ENCODE data around the gene COL12A1.

DNA sequence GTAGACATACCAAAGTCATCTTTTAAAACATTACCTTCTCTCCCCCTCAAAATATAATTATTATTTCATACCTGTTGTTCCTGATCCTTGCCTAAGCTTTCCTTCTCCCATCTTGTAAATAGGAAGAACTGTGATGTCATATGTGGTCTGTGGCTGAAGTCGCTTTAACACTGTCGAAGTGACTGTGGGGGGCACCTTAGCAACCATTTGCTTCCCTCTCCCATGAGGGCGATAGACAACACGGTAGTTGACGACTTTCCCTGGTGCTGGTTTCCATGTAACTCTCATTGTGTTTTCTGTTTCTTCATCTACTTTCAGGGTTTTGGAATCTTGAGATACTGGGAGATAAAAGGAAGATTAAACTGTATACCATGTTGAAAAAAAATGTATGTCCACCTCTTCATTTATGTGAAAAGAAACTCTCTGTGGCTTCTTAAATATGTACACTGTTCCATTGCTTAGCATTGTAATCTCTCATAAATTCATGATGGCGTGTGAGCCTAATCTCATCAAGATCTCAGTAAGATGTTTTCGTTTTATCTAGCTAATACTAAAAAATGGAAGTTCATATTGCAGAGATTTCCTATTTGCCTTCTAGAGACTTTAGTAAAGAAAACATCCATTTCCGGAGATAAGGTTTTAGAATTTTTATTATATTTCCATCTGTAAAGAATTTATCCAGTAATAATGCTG, 49.5 kb downstream of the COL12A1 start:
- TF ChIP-seq, protein P1, sequence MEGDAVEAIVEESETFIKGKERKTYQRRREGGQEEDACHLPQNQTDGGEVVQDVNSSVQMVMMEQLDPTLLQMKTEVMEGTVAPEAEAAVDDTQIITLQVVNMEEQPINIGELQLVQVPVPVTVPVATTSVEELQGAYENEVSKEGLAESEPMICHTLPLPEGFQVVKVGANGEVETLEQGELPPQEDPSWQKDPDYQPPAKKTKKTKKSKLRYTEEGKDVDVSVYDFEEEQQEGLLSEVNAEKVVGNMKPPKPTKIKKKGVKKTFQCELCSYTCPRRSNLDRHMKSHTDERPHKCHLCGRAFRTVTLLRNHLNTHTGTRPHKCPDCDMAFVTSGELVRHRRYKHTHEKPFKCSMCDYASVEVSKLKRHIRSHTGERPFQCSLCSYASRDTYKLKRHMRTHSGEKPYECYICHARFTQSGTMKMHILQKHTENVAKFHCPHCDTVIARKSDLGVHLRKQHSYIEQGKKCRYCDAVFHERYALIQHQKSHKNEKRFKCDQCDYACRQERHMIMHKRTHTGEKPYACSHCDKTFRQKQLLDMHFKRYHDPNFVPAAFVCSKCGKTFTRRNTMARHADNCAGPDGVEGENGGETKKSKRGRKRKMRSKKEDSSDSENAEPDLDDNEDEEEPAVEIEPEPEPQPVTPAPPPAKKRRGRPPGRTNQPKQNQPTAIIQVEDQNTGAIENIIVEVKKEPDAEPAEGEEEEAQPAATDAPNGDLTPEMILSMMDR (IDR thresholded peaks at IDR 0.05; ENCODE audit: poor library complexity, severe bottlenecking), result no peak
- TF ChIP-seq TAF1 (IDR thresholded peaks at IDR 0.05; ENCODE audit: low read depth), result no peak
- no peak for TF ChIP-seq EZH2 (IDR thresholded peaks at IDR 0.05; ENCODE audit: borderline replicate concordance, insufficient read depth, low read length, poor library complexity, severe bottlenecking)
- no peak for TF ChIP-seq POLR2AphosphoS5 (IDR thresholded peaks at IDR 0.05)
- no peak for TF ChIP-seq EP300 (conservative IDR thresholded peaks at IDR 0.05; ENCODE audit: poor library complexity, severe bottlenecking)
- TF ChIP-seq SMC3 (conservative IDR thresholded peaks at IDR 0.05; ENCODE audit: poor library complexity), result no peak
